OCI-LY7 (cell line): ENCODE data around the gene OPRL1. TPM values are rescaled to one million over a fixed set of nuclear protein-coding genes. Genes with fewer than 3 reads are reported as not detected.

ENCODE experiments used
- BruUV-seq: library from RNA; stranded (reverse); fragments of 400-500 nt; replicated peaks from 2 replicates; lab custom pipeline; 2021; lab: Mats Ljungman, UMichigan
- CTCF ChIA-PET: fragments of 300-600 bp; sonication (Branson Sonifier 250); formaldehyde crosslinking; loops from one replicate; lab custom pipeline; 2022; ENCODE audit warnings: antibody characterized with exemption; ENCODE audit not compliant: unreplicated experiment; lab: Charles Lee
- POLR2A ChIA-PET: fragments of 300-600 bp; sonication (Branson Sonifier 250); formaldehyde crosslinking; loops from one replicate; lab custom pipeline; 2022; ENCODE audit warnings: antibody characterized with exemption; lab: Charles Lee
- DNase-seq: peaks from one replicate; pipeline ENCODE4 v3.0.0-alpha.2; 2015; ENCODE audit warnings: low spot score
- H2AFZ ChIP-seq: fragments of 200-600 bp; sonication (generic), shearing (Covaris generic); 2 replicates; pipeline ENCODE4 v1.6.1; 2014; ENCODE audit warnings: mild to moderate bottlenecking, antibody characterized with exemption, low read length, moderate library complexity
- H3K27ac ChIP-seq: fragments of 200-600 bp; sonication (generic); 2 replicates; pipeline ENCODE4 v1.5.1; 2014; ENCODE audit warnings: mixed run types, low read depth, mild to moderate bottlenecking, moderate library complexity, low read length, inconsistent platforms; ENCODE audit not compliant: poor library complexity, severe bottlenecking
- H3K36me3 ChIP-seq: fragments of 200-600 bp; sonication (generic); 2 replicates; pipeline ENCODE4 v1.6.1; 2014; ENCODE audit warnings: mild to moderate bottlenecking, antibody characterized with exemption, low read length, moderate library complexity, mixed read lengths; ENCODE audit not compliant: insufficient read depth
- H3K4me1 ChIP-seq: fragments of 200-600 bp; sonication (generic); 2 replicates; pipeline ENCODE4 v1.5.1; 2014; ENCODE audit warnings: mild to moderate bottlenecking, low read length; ENCODE audit not compliant: insufficient read depth, poor library complexity, severe bottlenecking
- H3K4me2 ChIP-seq: fragments of 200-600 bp; sonication (generic); 2 replicates; pipeline ENCODE4 v1.6.1; 2014; ENCODE audit warnings: mild to moderate bottlenecking, low read length
- H3K4me3 ChIP-seq: fragments of 200-600 bp; sonication (generic); 2 replicates; pipeline ENCODE4 v1.5.1; 2014; ENCODE audit warnings: mild to moderate bottlenecking, low read depth, low read length; ENCODE audit not compliant: poor library complexity, severe bottlenecking
- H3K79me2 ChIP-seq: fragments of 200-600 bp; sonication (generic); 2 replicates; pipeline ENCODE4 v1.6.1; 2016; ENCODE audit warnings: low read depth, mild to moderate bottlenecking, low read length, moderate library complexity, mixed read lengths; ENCODE audit not compliant: insufficient read depth
- H3K9me2 ChIP-seq: fragments of 200-600 bp; sonication (generic); 2 replicates; pipeline ENCODE4 v1.6.1; 2016; ENCODE audit warnings: mild to moderate bottlenecking, low read length, mixed read lengths; ENCODE audit not compliant: insufficient read depth
- H3K9me3 ChIP-seq: fragments of 200-600 bp; sonication (generic); 2 replicates; pipeline ENCODE4 v1.6.1; 2014; ENCODE audit warnings: mild to moderate bottlenecking, mixed run types, low read length, mixed read lengths
- H4K20me1 ChIP-seq: fragments of 200-600 bp; sonication (generic); 2 replicates; pipeline ENCODE4 v1.6.1; 2014; ENCODE audit warnings: mild to moderate bottlenecking, antibody characterized with exemption, low read length, moderate library complexity, mixed read lengths; ENCODE audit not compliant: insufficient read depth
- CTCF ChIP-seq: fragments of 200-600 bp; sonication (generic); conservative IDR thresholded peaks from 2 replicates; pipeline ENCODE4 v1.5.1; 2014; ENCODE audit warnings: mild to moderate bottlenecking, antibody characterized with exemption, low read length, moderate library complexity, mixed read lengths
- EZH2phosphoT487 ChIP-seq: fragments of 200-600 bp; sonication (generic); IDR thresholded peaks from 2 replicates; pipeline ENCODE4 v1.6.1; 2018; ENCODE audit warnings: low read depth, borderline replicate concordance, mild to moderate bottlenecking, mixed run types, antibody characterized with exemption, low read length, moderate library complexity, mixed read lengths
- intact Hi-C: fragments of 100-400 bp; cut with micrococcal nuclease; formaldehyde crosslinking; loops from one replicate; pipeline ENCODE4 v1.10.0; 2022; ENCODE audit not compliant: unreplicated experiment
- total RNA-seq, 2 experiments: library from RNA; depleted of rRNA in 1 of 2; stranded (reverse); fragments of >200 nt in 1 of 2; shearing (Covaris generic) in 1 of 2; gene quantifications; 2 replicates each; pipeline ENCODE4 v1.2.3, GENCODE V29; 2014 to 2022

Gene OPRL1
- total RNA-seq, 2 experiments from 2014 or later: 6.4 to 7.6 TPM

DNA sequence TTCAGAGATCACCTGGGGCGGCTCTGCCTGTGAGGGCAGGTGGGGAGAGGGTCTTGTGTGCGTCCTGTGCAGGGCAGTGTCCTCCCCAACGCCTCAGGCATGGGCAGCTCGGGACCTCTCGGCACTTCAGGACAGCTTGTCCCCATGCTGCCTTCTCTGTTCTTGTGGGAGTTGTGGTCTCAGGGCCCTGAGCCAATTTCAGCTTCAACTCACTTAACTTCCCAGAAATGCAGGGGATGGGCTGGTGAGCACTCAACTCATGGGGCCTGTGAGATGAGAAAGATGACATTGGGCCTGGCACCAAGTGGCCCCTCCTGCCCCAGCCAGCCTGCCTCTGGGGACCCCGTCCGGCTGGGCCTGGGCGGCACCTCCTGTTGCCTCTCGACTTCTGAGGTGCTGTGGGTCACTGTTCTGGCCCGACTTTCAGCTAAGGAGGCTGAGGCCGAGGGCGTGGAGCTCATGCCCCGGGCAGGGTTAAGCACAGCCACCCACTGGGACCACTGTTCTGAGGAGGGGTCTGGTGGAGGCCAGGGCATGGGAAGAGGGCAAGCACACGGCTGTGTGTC lies 7.3 kb upstream of the OPRL1 start:
- Histone ChIP-seq H3K4me1 (peaks cover 24% of the 10 kb centered on the region), H3K9me3 (no peaks in the 10 kb centered on the region), H3K4me2 (no peak overlapping the region), H3K36me3 (peaks cover 43% of the 10 kb centered on the region; the same call in 1 of the 2 replicates), H3K9me2 (no peaks in the 10 kb centered on the region), H3K79me2 (peaks cover 6% of the 10 kb centered on the region; the same call in 1 of the 2 replicates), H4K20me1 (no peaks in the 10 kb centered on the region), H3K27ac (no peak overlapping the region), H3K4me3 (no peak overlapping the region), H2AFZ (no peak overlapping the region)
- intact Hi-C loops: no loop called here
- DNase-seq: no peak
- TF ChIP-seq EZH2phosphoT487: no peak
- TF ChIP-seq CTCF: no peak
- BruUV-seq: no TSS peak
- POLR2A ChIA-PET: no interaction called here
- CTCF ChIA-PET: no interaction called here

- H3K4me1 ChIP-seq: peaks cover 33% of the 10 kb centered on the region
- intact Hi-C loops: no loop called here
- ChIA-PET POLR2A (no interaction called here), CTCF (no interaction called here)
- no peak overlapping the region for H3K4me2 ChIP-seq
- H3K9me2 ChIP-seq: no peaks in the 10 kb centered on the region
- DNase-seq: no peak
- no peak overlapping the region for H3K27ac ChIP-seq
- no TSS peak for BruUV-seq
- H3K9me3 ChIP-seq: no peaks in the 10 kb centered on the region
- H3K79me2 ChIP-seq: peaks cover 8% of the 10 kb centered on the region; the same call in 1 of the 2 replicates
- H3K36me3 ChIP-seq: peaks cover 43% of the 10 kb centered on the region; the same call in 1 of the 2 replicates
- H3K4me3 ChIP-seq: no peak overlapping the region
- no peaks in the 10 kb centered on the region for H4K20me1 ChIP-seq
- no peak overlapping the region for H2AFZ ChIP-seq
- TF ChIP-seq EZH2phosphoT487 (no peak), CTCF (no peak)
These were observed 6.3 kb upstream of the OPRL1 start for GRCh38 chr20:64073476-64074183.
